CD4-positive, alpha-beta T cell treated with Interferon gamma for 1 hour (primary cell): ENCODE measurements around the gene SCARB2.

Experiments
- DNase-seq: peaks from one replicate; pipeline ENCODE4 v3.0.0-alpha.2; 2020

SCARB2 gene

DNA sequence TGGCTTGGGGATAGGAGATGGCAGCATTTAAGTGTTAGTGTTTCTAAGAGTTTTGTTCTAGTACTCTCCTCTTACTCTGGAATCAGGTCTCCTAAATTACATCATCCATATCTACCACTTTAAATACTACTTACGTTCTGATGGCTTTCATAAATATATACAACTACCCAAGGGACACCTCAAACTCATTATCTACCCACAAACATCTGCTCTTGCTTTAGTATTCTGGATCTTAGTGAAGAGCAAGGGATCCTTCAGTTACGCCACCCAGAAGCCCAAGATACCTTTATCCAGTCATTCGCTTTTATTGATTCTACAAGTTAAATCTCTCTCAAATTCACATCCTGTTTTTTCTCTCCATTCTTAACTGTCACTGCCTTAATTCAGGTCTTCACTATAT lies 72.4 kb downstream of the SCARB2 start:
- no peak for DNase-seq

GRCh38 chr4:76127754-76128153 lies 85.9 kb downstream of the SCARB2 start:
- DNase-seq: no peak

DNA sequence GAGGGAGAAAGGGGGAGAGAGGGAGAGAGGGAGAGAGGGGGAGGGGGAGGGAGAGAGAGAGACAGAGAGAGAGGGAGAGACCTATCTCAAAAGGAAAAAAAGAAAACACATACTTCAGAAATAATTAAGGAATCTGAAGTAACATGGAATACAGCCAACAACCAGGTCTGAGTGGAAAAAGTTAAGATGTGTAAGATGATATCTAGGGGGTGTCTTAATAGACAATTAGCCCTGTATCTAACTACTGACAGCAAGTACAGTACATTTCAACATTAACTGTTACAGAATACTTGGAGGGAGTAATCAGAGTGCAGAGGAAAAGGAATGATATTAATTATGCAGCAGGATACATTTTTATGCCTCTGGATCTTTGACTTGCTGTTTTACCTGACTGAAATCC lies 87.8 kb downstream of the SCARB2 start:
- no peak for DNase-seq

DNA sequence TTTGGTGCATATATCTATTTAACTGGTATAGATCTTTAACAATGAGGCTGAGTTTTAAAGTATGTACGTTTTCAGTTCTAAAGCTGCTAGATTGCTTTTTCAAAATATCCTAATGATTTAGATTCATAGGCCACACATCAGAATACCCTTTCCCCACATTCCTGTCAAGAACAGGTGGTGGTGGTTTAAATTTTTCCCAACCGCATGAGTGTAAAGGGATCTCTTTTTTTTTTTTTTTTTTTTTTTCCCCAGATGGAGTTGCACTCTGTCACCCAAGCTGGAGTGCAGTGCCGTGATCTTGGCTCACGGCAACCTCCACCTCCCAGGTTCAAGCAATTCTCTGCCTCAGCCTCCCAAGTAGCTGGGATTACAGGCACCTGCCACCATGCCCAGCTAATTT lies 93.4 kb downstream of the SCARB2 start:
- DNase-seq: no peak

DNA sequence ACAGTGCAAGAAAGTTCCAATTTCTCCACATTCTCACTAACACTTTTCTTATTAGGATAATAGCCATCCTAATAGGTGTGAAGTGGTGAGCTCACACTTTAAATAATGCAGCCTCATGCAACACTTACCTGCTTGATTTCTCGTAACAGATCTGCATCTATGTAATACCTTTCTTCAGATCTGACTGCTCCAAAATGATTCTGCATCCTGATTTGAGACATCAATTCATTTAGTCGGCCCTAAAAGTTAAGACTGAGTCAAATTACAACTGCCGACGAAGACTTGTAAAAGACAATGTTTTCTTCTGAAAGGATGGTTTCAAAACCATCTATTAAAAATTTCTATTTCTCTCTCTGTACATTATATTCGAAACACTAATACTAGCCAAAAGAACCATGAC lies 96.1 kb downstream of the SCARB2 start:
- no peak for DNase-seq

DNA sequence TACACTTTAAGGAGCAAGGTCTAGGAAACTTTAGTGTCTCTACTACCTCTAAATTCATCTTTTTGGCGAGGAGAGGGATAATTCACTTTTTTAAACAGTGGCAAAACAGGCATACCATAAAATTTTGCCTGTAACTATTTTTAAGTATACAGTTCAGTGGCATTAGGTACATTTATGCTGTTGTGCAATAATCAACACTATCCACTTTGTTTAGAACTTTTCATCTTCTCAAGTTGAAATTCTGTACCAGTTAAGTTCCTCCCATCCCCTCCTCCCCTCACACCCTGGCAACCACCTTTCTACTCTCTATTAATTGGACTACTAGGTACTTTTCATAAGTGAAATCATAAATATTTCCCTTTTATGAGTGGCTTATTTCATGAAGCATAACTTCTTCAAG lies 96.8 kb downstream of the SCARB2 start:
- DNase-seq: no peak
